Measurements from ENCODE around the gene CCDC3. TPM values are rescaled to one million over a fixed set of nuclear protein-coding genes. Genes with fewer than 3 reads are reported as not detected.

The CCDC3 gene
- total and polyA plus RNA-seq, 2 experiments from 2014 or later: not detected

GRCh38 chr10:12971001-12971788 lies 30.3 kb downstream of the CCDC3 start:
- no peak overlapping the region for H2AFZ ChIP-seq
- in situ Hi-C loops (cut with MboI): no loop called here

GRCh38 chr10:12969951-12970350 lies 31.6 kb downstream of the CCDC3 start:
- Histone ChIP-seq H3K27ac (no peak overlapping the region), H3K9me2 (ENCODE audit: insufficient read depth) (no peaks in the 10 kb centered on the region), H3K4me3 (no peak overlapping the region), H3F3A (ENCODE audit: insufficient read depth) (no peaks in the 10 kb centered on the region), H3K27me3 (replicated peaks; ENCODE audit: insufficient read depth) (no peaks in the 10 kb centered on the region), H3K9me3 (ENCODE audit: low read depth) (no peaks in the 10 kb centered on the region), H3K4me1 (ENCODE audit: insufficient read depth) (no peaks in the 10 kb centered on the region), H2AFZ (no peak overlapping the region), H4K20me1 (ENCODE audit: insufficient read depth) (no peaks in the 10 kb centered on the region), H3K4me2 (ENCODE audit: unreplicated experiment) (no peak overlapping the region), H3K36me3 (ENCODE audit: low read depth) (no peaks in the 10 kb centered on the region), H3K9ac (no peak overlapping the region), H3K79me2 (ENCODE audit: insufficient read depth) (no peaks in the 10 kb centered on the region)
- WGBS, 2 experiments (ENCODE audit: low coverage in 1 of 2, low lambda C conversion rate in 2 of 2, missing lambda C conversion rate in 2 of 2): 87 to 93% methylated on average over 5 of the region's 5 CpGs
- TF ChIP-seq EZH2 (IDR thresholded peaks at IDR 0.05; ENCODE audit: insufficient read depth, poor library complexity, severe bottlenecking): no peak
- no peak for TF ChIP-seq EZH2phosphoT487 (IDR thresholded peaks at IDR 0.05; ENCODE audit: insufficient read depth, low read depth)
- DNase-seq: no peak
- in situ Hi-C loops (cut with MboI): no loop called here

More at GRCh38 chr10:12971001-12971788, 30.3 kb downstream of the CCDC3 start:
- no peak for DNase-seq
- Histone ChIP-seq H3K27me3 (replicated peaks; ENCODE audit: insufficient read depth) (no peaks in the 10 kb centered on the region), H3F3A (ENCODE audit: insufficient read depth) (no peaks in the 10 kb centered on the region), H3K36me3 (ENCODE audit: low read depth) (no peaks in the 10 kb centered on the region), H3K27ac (no peak overlapping the region), H3K4me1 (ENCODE audit: insufficient read depth) (no peaks in the 10 kb centered on the region), H3K9me3 (ENCODE audit: low read depth) (no peaks in the 10 kb centered on the region), H4K20me1 (ENCODE audit: insufficient read depth) (no peaks in the 10 kb centered on the region), H3K4me3 (no peak overlapping the region), H3K9me2 (ENCODE audit: insufficient read depth) (no peaks in the 10 kb centered on the region), H3K4me2 (ENCODE audit: unreplicated experiment) (no peak overlapping the region), H3K79me2 (ENCODE audit: insufficient read depth) (no peaks in the 10 kb centered on the region), H3K9ac (no peak overlapping the region)
- TF ChIP-seq EZH2phosphoT487 (IDR thresholded peaks at IDR 0.05; ENCODE audit: insufficient read depth, low read depth) (no peak), EZH2 (IDR thresholded peaks at IDR 0.05; ENCODE audit: insufficient read depth, poor library complexity, severe bottlenecking) (no peak)
- WGBS, 2 experiments (ENCODE audit: low coverage in 1 of 2, low lambda C conversion rate in 2 of 2, missing lambda C conversion rate in 2 of 2): 51 to 57% methylated on average over 14 of the region's 14 CpGs

GRCh38 chr10:12966067-12966466 lies 35.4 kb downstream of the CCDC3 start:
- Histone ChIP-seq H4K20me1 (ENCODE audit: insufficient read depth) (no peaks in the 10 kb centered on the region), H2AFZ (no peak overlapping the region), H3F3A (ENCODE audit: insufficient read depth) (no peaks in the 10 kb centered on the region), H3K36me3 (ENCODE audit: low read depth) (no peaks in the 10 kb centered on the region), H3K27me3 (replicated peaks; ENCODE audit: insufficient read depth) (no peaks in the 10 kb centered on the region), H3K79me2 (ENCODE audit: insufficient read depth) (no peaks in the 10 kb centered on the region), H3K4me1 (ENCODE audit: insufficient read depth) (no peaks in the 10 kb centered on the region), H3K9ac (no peak overlapping the region), H3K9me3 (ENCODE audit: low read depth) (no peaks in the 10 kb centered on the region), H3K4me2 (ENCODE audit: unreplicated experiment) (no peak overlapping the region), H3K9me2 (ENCODE audit: insufficient read depth) (no peaks in the 10 kb centered on the region), H3K27ac (no peak overlapping the region), H3K4me3 (no peak overlapping the region)
- WGBS, 2 experiments (ENCODE audit: low coverage in 1 of 2, low lambda C conversion rate in 2 of 2, missing lambda C conversion rate in 2 of 2): 42 to 43% methylated on average over 5 of the region's 5 CpGs
- TF ChIP-seq EZH2 (IDR thresholded peaks at IDR 0.05; ENCODE audit: insufficient read depth, poor library complexity, severe bottlenecking) (no peak), EZH2phosphoT487 (IDR thresholded peaks at IDR 0.05; ENCODE audit: insufficient read depth, low read depth) (no peak)
- in situ Hi-C loops (cut with MboI): no loop called here
- no peak for DNase-seq

GRCh38 chr10:12965571-12965970 lies 35.9 kb downstream of the CCDC3 start:
- Histone ChIP-seq H3K4me1 (ENCODE audit: insufficient read depth) (no peaks in the 10 kb centered on the region), H3K27me3 (replicated peaks; ENCODE audit: insufficient read depth) (no peaks in the 10 kb centered on the region), H3K9me2 (ENCODE audit: insufficient read depth) (no peaks in the 10 kb centered on the region), H3K9ac (no peak overlapping the region), H3K4me3 (no peak overlapping the region), H3K36me3 (ENCODE audit: low read depth) (no peaks in the 10 kb centered on the region), H3K9me3 (ENCODE audit: low read depth) (no peaks in the 10 kb centered on the region), H3K4me2 (ENCODE audit: unreplicated experiment) (no peak overlapping the region), H3K27ac (no peak overlapping the region), H4K20me1 (ENCODE audit: insufficient read depth) (no peaks in the 10 kb centered on the region), H3F3A (ENCODE audit: insufficient read depth) (no peaks in the 10 kb centered on the region), H3K79me2 (ENCODE audit: insufficient read depth) (no peaks in the 10 kb centered on the region), H2AFZ (no peak overlapping the region)
- 0 to 1% methylated on average over 4 of the region's 4 CpGs for WGBS, 2 experiments (ENCODE audit: low coverage in 1 of 2, low lambda C conversion rate in 2 of 2, missing lambda C conversion rate in 2 of 2)
- DNase-seq: peak; percentile 11
- in situ Hi-C loops (cut with MboI): no loop called here
- no peak for TF ChIP-seq EZH2phosphoT487 (IDR thresholded peaks at IDR 0.05; ENCODE audit: insufficient read depth, low read depth)
- TF ChIP-seq EZH2 (IDR thresholded peaks at IDR 0.05; ENCODE audit: insufficient read depth, poor library complexity, severe bottlenecking): no peak
